Spinal cord (tissue), 10 donors: ENCODE data around the gene AFF2. TPM values are rescaled to one million over a fixed set of nuclear protein-coding genes. Genes with fewer than 3 reads are reported as not detected.
A peak's percentile ranks its signal among the peaks of the same experiment; 100 is the strongest.

Experiments
- DNase-seq, 6 donors: peaks; one replicate each; pipeline versions ENCODE4 v3.0.0 to v3.0.0-alpha.2; 2013 to 2015; ENCODE audit warnings: low spot score in 6 of 6, low read depth in 4 of 6
- H3K27ac ChIP-seq: one replicate; pipeline ENCODE4 v1.5.1; 2013; ENCODE audit warnings: low read depth, low read length, control low read depth
- H3K27me3 ChIP-seq: one replicate; pipeline ENCODE4 v1.6.1; 2013; ENCODE audit warnings: low read length; ENCODE audit not compliant: control insufficient read depth, insufficient read depth
- H3K36me3 ChIP-seq: one replicate; pipeline ENCODE4 v1.6.1; 2013; ENCODE audit warnings: low read length; ENCODE audit not compliant: control insufficient read depth, insufficient read depth
- H3K4me1 ChIP-seq: one replicate; pipeline ENCODE4 v1.6.1; 2013; ENCODE audit warnings: low read length; ENCODE audit not compliant: control insufficient read depth, insufficient read depth
- H3K4me3 ChIP-seq: one replicate; pipeline ENCODE4 v1.5.1; 2013; ENCODE audit warnings: low read depth, low read length, control low read depth
- H3K9me3 ChIP-seq: one replicate; pipeline ENCODE4 v1.6.1; 2013; ENCODE audit warnings: low read length; ENCODE audit not compliant: control insufficient read depth, insufficient read depth
- WGBS: methylation state at CpG from one replicate; pipeline ENCODE4 v1.1.5; 2013; ENCODE audit warnings: missing lambda C conversion rate; ENCODE audit not compliant: insufficient coverage; 5-methylcytosine and 5-hydroxymethylcytosine counted together
- polyA plus RNA-seq, 2 donors: library from polyadenylated mRNA; unstranded; fragments of 120-200 nt; gene quantifications; one replicate each; pipeline ENCODE4 v1.2.1, GENCODE V29; 2013; ENCODE audit not compliant: insufficient read length in 2 of 2
- small RNA-seq: library from RNA; depleted of rRNA; stranded (forward); fragments of <200 nt; gene quantifications from one replicate; pipeline ENCODE3, GENCODE V24; 2014; ENCODE audit warnings: low replicate concordance
- total RNA-seq, 2 donors: library from RNA; depleted of rRNA in 1 of 2; stranded (reverse); fragments of 120-200 nt in 1 of 2; fragments of >200 nt in 1 of 2; gene quantifications; one replicate each; pipeline versions ENCODE4 v1.2.3 to v1.2.4, GENCODE V29; 2013 to 2014
- donor health status: healthy.

AFF2 gene
- total and polyA plus RNA-seq, 4 donors, result 14.5 to 49.8 (median 33.1) TPM

DNA sequence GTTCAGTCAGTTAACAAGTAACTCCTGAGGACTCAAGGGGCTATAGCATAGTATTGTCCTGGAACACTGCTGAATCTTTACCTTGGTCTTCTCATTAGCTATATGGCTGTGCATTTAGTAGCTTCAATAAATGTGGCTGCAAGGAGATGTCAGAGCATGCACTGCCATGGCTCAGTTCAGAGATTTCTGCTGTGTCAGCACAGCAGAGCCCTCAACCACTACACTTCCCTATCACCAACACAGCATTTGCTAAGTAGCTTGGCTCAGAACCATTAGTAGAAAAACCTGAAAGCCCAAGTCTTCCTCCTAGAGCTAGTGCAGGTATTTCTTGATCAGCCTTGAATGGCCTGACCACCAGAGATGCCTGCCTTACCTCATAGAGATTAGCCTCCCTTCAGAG, 538.6 kb downstream of the AFF2 start:
- no peaks in the 10 kb centered on the region for H3K27me3 ChIP-seq
- DNase-seq, result no peak

DNA sequence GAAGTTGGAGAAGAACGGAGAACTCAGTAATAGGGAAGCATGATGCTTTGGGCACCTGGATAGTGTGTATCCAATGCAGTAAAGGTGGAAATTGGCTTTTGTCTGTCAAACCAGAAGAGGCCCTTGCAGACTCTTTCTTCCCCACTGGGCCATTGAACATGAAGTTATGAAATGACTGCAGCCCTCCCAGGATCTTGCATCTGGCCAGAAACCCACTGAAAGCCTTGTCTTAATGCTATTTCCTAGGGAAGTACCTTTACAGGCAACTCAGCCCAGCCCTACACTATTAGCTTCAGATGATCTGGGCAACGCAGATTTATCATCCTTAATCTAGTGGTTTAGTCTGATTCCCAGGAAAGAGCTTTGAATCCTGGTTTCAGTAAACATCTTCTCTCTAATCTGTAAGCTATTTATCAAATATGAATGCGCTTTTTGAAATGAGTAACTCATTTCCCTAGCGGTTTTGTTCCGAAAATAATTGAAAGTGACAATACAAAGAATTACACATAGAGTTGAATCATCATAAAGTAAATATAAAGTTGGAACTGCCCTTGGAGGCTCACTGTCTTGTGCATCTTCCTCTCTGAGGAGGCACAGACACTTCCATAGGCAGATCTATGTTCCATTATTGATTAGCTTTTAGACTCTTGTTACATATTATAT, 540.6 kb downstream of the AFF2 start:
- 40% methylated on average over 1 of the region's 5 CpGs for WGBS
- DNase-seq, result no peak
- Histone ChIP-seq H3K27me3 (no peaks in the 10 kb centered on the region), H3K36me3 (no peaks in the 10 kb centered on the region), H3K4me1 (no peaks in the 10 kb centered on the region), H3K4me3 (no peak overlapping the region), H3K27ac (no peak overlapping the region), H3K9me3 (no peaks in the 10 kb centered on the region)

More for the DNA sequence above, 538.6 kb downstream of the AFF2 start:
- H3K4me1 ChIP-seq, result no peaks in the 10 kb centered on the region
- H3K27ac ChIP-seq, result no peak overlapping the region
- no peak overlapping the region for H3K4me3 ChIP-seq
- H3K36me3 ChIP-seq, result no peaks in the 10 kb centered on the region
- H3K9me3 ChIP-seq, result no peaks in the 10 kb centered on the region

DNA sequence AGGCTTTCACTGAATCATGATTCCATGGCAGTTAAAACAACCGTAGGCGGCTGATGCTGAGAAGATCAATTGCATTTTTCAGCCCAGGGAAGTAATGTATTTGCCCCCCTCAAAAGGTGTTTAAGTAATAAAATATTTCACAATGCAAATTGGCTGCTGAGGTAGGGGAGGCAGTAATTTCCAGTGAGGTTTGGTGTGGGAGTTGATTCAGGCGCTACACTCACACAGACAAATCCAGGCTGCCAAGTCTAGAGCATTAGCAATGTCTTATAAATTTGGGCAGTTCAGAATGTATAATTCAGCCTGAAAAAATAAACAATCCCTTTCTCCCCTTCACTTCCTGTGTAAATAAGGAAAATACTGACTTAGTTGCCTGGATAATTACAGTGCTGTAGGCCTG, 543.0 kb downstream of the AFF2 start:
- DNase-seq, result peak in 1 of 6 donors; percentile 19
- H3K36me3 ChIP-seq, result no peaks in the 10 kb centered on the region
- H3K9me3 ChIP-seq, result no peaks in the 10 kb centered on the region
- no peak overlapping the region for H3K4me3 ChIP-seq
- no peaks in the 10 kb centered on the region for H3K4me1 ChIP-seq
- no peaks in the 10 kb centered on the region for H3K27me3 ChIP-seq
- WGBS, result no CpG with 5 or more reads among the region's 3 CpGs
- H3K27ac ChIP-seq, result no peak overlapping the region

DNA sequence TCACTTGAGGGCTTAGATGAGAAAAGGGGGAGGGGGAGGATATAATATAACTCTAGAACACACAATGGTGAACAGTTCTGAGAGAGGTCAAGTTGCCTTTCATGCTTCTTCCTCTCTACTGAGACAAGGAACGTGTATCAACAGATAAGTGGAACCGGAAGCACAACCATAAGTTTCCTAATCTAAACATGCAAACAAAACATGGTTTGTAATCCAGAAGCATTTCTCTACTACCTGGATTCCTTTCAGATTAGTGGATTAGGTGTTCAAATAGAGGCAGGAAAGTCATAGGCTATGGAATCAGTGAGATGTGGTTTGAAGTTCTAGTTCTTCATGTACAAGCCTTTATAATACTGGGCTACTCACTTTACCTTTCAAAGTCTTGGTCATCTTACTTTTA, 544.1 kb downstream of the AFF2 start:
- Histone ChIP-seq H3K9me3 (no peaks in the 10 kb centered on the region), H3K27ac (no peak overlapping the region), H3K4me3 (no peak overlapping the region), H3K36me3 (no peaks in the 10 kb centered on the region), H3K4me1 (no peaks in the 10 kb centered on the region), H3K27me3 (no peaks in the 10 kb centered on the region)
- WGBS, result no CpG with 5 or more reads among the region's 2 CpGs
- no peak for DNase-seq

DNA sequence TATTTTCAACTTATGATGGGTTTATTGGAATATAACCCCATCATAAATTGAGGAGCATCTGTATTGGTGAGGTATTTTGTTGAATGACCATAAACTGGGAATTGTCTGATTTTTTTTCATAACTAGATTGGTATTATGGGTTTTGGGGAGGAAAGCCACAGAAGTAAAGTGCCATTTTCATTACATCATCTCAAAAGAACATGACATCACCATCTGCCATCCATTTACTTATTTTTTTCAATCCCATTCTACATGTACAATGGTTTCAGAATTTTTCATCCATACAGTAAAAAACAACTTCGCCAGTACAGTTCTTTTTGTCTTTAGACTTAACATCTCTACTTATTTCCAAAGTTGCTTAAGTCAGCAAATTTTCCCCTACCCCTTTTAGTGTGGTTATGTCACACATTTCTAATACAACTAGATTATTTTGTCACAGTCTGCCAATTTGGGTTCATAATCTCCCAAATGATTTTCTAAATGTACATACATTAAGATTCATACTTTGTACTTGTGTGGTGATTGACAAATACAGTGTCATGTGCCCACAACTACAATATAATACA, 545.3 kb downstream of the AFF2 start:
- no peaks in the 10 kb centered on the region for H3K36me3 ChIP-seq
- DNase-seq, result no peak
- H3K27ac ChIP-seq, result no peak overlapping the region
- 82% methylated on average over 1 of the region's 1 CpG for WGBS
- H3K4me1 ChIP-seq, result no peaks in the 10 kb centered on the region
- no peaks in the 10 kb centered on the region for H3K27me3 ChIP-seq
- H3K4me3 ChIP-seq, result no peak overlapping the region
- H3K9me3 ChIP-seq, result no peaks in the 10 kb centered on the region

Small RNA genes within 50 kb of the gene (small RNA-seq; reads per million reads assigned to genes)
- gene RN7SKP267, result not detected
